ENCODE measurements around the gene OR4C12.
"Not testable (repeated sequence)": the region's sequence is repeated elsewhere in the genome, so short reads cannot be mapped to it uniquely, and the experiment has no call there.

The OR4C12 gene
- total RNA-seq: 0 to 0.11 (median 0) reads per million in 17 experiments

DNA sequence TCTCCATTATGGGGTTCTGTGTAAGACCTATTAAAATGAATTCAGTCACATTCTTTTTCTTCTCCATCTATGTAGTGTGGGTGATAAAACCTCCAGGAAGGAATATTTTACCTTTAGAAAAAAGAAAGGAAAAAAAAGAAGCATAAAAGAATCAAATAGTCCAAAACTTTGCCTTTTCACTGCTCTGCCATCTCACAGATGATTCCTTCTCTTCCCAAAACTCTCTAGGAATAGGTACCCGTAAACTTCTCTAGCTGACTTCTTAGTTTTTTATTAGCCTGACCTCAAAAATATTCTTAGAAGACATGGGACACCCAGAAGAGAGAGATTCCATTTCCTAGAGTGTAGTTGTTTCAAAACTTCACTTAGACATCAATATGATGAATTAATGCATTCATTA lies at the start of gene OR4C12:
TSS of gene OR4C12 (minus strand) at position 101 of the 400 bp plus-strand sequence. CDS start at position 67, 34 bp downstream.
- not testable (repeated sequence) for DNase-seq

DNA sequence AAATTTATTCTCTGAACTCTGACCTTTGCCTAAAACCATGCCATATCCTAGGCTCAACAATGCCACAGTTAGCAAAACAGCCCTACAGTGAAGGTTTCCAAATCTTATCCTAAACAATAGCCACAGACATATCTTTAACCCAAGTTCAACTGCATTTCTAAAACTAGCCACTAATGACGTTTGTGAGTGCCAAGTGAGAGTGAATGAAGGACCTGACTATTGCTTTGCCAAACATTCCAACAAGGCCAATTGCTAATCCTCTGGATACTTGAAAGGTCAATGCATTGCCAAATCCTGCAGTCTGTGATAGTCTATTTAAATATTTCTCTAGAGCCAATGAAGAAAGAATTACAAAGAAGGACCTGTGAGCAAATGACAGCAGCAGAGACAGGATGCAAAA lies 47.9 kb upstream of the OR4C12 start:
- no peak for DNase-seq

DNA sequence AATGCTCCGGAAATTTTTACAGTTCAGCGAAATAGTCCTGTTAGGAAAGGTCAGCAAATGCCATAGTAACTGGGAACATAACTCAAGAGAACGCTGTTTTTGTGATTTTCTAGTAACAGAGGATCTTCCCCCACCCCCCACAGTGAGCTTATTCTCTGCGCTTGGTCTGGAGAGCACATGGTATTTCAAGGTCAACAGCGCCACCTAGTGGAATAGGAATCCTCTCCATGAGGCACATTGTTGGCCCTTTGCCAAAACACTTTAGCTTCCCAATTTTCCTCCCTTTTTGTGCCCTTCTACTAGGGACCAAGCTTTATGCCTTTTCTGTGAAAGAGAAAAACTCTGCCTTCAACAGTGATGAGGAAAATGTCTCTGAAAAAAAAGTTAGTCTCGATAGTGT lies 13.2 kb upstream of the OR4C12 start:
- peak; percentile 58 to 69 (median 62) for DNase-seq

GRCh38 chr11:49973439-49973838 lies 8.9 kb downstream of the OR4C12 start:
- DNase-seq: not testable (repeated sequence)

- DNase-seq: no peak
These were observed 30.2 kb downstream of the OR4C12 start, which contains the start of gene OR4C13 for GRCh38 chr11:49952091-49952490. Gene OR4C13 (plus strand): TSS chr11:49952391. CDS start chr11:49952423, 32 bp downstream.

DNA sequence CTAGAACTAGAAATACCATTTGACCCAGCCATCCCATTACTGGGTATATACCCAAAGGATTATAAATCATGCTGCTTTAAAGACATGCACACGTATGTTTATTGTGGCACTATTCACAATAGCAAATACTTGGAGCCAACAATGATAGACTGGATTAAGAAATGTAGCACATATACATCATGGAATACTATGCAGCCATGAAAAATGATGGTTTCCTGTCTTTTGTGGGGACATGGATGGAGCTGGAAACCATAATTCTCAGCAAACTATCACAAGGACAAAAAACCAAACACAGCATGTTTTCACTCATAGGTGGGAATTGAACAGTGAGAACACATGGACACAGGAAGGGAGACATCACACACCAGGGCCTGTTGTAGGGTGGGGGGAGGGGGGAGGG lies 33.6 kb downstream of the OR4C12 start:
- DNase-seq: not testable (repeated sequence)

Measured in suppressor macrophage (primary cell).